GM21526 (cell line): Measurements from ENCODE around the gene DNAJC22.

ENCODE experiments used
- ATAC-seq: cut with Tn5 transposase; IDR thresholded peaks from one replicate; pipeline ENCODE4 v1.9.1; 2021; ENCODE audit warnings: moderate library complexity; ENCODE audit not compliant: unreplicated experiment, low FRiP score

The DNAJC22 gene

DNA sequence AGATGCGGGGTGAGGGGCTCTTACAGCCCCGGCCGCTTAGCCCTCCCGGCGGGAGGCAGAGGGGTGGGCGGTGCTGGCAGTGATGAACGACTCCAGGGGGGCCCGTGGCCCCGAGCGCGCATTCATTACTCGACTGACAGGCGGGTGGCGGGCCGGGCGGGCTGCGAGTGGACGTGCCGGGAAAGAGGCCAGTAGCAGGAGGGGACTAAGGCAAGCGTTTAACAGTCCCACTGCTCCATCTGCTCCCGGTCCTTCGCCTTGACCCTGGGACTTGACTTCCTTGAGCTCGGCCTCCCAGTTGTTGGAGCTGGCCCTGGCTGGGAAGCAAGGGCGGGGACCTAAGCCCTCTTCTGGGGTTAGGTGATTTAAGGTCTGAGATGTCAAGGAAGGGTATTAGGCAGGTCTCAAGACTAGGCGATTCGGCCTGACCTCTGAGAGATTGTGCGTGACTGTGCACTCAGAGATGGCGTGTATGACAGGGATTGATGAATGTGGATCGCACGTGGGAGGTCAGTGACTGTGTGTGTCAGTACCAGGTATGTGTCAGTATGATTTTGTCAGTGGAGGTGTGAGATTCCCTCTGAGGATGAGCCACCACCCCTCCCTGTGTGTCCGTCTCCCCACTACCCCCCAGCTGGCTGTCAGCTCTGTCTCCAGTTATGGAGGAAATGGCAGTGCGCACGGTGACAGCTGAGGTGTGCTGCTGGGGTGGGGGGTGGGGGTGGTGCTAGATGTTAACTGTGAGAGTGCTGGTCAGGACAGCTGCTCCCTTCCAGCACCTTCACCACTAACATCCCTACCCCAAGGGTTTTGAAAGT is 3.6 kb upstream of the DNAJC22 start:
- ATAC-seq: no peak

DNA sequence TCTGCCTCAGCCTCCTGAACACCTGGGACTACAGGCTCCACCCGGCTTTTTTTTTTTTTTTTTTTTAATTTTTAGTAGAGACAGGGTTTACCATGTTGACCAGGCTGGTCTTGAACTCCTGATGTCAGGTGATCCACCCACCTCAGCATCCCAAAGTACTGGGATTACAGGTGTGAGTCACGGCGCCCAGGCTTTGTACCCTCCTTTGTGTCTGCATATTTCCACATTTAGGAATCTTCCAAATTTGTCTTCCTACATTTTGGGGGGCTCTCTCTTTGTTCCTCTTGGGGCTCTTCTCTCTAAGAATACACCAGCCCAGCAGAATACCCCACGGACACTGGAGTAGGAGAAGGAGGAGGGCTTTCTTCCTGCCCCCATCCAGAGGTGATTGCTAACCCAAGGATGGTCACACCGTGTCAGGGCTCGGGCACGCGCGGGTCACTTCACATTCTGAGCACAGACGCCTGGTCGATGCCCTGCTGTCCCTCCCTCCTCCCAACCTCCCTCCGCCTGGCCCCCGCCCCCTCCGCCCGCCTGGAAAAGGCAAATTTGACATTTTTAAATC is 2.1 kb upstream of the DNAJC22 start:
- no peak for ATAC-seq

DNA sequence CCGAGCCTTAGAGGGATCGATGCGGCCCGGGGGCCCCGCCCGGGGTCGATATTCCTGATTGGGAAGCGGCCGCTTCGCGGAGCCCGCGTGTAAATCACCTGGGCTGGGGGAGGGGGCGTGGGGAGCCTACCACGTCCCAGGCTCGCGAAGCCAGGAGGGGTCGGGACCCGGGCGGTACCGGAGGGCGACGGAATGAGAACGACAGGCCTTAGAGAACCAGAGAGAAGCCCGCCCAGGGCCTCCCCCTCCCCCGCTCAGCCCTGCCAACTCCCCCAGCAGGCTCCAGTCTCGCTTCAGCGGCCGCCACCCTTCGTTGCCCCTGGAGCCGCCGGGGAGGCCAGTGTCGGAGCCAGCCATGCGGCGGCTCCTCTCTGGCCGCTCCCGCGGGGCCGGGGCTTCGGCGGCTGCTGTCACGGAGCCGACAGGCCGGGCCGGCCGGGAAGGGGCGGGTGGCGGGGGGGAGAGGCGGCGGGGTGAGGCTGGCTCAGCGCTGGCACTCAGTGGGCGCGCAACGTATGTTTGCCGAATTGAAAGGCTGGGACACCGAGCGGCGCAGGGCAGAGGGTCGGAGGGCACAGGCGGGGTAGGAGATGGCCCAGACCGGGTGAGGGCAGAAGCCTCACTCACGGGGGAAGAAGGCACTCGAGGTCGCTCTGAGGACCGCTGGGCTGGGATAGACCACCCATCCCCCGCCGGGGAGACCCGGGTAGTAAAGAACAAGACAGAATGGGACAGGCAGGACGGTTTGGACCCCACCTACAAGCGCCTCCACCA is 1.4 kb upstream of the DNAJC22 start:
- ATAC-seq: no peak

DNA sequence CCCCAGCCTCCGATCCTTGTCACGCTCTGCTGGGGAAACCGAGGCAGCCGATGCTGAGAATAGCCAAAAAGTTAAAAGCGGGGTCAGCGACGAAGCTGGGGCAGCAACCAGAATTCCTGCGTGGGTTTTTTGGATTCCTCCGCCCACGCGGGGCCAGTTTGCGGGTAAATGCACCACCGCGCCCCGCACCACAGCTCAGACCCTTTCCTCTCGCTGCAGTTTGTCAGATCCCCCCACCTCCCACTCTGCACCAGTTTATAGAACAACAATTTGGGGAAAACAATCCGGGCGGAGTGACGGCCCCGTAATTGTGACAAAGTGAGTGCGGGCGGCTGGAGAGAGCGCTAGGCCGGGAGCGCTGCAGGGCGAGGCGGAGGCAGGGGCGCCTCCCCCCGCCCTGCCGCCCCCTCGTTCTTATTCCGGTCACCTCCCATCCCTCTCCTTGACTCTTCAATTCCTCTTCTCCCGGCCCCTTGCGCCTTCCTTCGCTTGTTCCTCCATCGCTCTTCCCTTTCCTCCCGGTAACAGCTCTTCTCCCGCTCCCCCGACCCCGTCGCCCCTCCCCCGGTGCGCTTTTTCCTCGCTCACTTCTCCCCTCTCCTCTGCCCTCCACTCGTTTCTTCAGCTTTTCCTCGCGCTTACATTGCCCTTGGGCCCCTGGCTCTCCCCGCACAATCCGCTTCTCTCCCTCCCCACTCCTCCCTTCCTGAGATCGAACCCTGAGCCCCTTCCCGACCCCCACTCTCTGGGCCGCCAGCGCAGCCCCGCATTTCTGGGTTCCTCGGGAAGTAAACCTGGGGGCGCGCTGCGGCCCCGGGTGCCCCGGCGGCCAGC is 646 bp upstream of the DNAJC22 start:
- no peak for ATAC-seq

DNA sequence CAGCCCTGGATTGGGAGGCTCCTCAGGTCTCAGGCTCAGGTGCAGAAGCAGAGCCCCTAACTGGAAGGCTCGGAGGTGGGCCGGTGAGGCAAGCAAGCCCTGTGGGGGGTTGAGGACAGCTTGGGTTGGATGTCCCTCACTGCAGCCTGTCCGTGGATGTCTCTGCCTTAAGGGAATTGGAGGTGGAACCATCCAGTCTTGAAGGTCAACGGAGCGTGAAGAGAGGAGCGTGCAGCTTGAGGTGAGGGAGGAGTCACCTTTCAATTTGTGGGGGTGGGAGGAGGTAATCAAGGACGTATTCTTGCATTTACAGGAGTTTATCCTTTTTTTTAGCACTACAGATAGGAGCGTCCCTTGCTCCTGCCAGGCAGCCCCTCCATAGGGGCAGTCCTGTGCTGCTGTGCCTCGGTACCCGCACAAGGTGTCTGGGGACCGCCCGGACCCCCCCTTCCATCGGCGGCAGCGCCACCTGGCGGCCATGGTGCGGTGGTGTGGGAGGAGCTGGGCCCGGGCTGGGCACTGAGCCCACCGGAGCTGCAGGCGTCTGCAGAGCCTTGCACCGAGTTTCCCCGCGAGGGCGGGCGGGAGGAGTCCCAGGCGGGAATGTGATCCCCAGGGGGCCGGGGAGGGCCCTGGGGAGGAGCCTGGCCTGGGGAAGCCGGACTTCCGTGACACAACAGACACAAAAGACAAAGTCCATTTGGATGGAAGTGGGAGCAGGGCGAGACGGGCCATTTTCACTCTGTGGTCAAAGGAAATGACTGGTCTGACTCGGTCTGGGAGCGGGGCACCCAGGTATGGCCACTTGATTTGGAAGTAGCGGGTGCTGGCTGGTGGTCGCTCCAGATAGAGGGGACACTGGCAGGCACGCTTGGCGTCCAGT is 864 bp downstream of the DNAJC22 start:
- no peak for ATAC-seq

DNA sequence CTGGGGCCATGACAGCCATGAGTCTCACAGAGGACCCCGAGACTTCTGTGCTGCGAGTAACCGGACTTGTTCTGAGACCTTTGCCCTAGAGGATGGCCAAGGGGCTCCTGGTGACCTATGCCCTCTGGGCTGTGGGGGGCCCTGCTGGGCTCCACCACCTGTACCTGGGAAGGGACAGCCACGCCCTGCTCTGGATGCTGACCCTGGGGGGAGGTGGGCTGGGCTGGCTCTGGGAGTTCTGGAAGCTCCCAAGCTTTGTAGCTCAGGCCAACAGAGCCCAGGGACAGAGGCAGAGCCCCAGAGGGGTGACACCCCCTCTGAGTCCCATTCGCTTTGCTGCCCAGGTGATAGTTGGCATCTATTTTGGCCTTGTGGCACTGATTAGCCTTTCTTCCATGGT is 2.1 kb downstream of the DNAJC22 start:
- ATAC-seq: no peak

DNA sequence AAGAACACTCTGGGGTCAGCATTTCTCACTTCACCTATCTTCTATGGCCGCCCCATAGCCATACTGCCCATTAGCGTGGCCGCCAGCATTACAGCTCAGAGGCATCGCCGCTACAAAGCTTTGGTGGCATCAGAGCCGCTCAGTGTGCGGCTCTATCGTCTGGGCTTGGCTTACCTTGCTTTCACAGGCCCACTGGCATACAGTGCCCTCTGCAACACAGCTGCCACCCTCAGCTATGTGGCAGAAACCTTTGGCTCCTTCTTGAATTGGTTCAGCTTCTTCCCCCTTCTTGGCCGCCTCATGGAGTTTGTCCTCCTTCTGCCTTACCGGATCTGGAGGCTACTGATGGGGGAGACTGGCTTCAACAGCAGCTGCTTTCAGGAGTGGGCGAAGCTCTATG is 2.6 kb downstream of the DNAJC22 start:
- no peak for ATAC-seq

DNA sequence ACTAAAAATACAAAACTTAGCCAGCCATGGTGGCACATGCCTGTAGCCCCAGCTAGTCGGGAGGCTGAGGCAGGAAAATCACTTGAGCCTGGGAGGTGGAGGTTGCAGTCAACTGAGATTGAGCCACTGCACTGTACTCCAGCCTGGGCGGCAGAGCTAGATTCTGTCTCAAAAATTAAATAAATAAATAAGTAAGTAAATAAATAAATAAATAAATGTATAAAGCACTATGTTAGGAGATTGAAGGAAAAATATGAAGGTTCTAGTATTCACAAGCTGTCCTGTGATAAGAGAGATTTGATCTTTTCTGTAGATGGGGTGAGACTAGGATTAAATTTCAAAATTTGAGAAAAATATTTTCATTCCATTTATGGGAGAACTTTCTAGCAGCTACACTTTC is 5.7 kb downstream of the DNAJC22 start:
- no peak for ATAC-seq

DNA sequence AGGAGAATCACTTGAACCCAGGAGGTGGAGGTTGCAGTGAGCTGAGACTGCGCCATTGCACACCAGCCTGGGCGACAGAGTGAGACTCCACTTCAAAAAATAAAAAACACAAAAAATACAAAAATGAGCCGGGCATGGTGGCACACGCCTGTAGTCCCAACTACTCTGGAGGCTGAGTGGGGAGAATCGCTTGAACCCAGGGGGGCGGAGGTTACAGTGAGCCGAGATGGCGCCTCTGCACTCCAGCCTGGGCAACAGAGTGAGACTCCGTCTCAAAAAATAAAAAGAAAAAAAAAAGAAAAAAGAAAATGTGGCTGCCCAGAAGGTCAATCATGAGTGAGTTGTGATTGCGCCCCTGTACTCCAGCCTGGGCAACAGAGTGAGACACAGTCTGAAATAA is 9.2 kb downstream of the DNAJC22 start:
- ATAC-seq: no peak

DNA sequence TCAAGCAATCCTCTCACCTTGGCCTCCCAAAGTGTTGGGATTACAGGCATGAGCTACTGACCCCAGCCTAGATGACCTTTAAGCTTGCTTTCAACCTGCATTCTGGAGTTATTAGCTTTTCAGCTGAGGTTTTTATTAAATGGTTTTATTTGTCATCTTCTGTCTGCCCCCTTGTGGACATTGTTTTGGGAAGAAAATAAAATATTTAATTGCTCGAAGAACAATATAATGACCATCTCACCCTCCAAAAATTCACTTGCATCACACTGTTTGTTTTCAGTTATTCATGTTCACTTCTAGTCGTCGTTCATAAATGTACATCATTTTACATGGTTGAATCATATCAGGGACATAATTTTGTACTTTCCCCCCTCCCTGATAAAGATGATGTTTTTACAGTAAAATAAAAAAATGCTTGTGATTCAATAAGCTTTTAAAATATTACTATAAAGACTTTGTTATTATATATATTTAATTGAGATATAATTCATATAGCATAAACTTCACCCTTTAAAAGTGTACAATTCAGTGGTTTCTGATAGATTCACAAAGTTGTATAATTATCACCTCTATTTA is 10.5 kb downstream of the DNAJC22 start:
- no peak for ATAC-seq

DNA sequence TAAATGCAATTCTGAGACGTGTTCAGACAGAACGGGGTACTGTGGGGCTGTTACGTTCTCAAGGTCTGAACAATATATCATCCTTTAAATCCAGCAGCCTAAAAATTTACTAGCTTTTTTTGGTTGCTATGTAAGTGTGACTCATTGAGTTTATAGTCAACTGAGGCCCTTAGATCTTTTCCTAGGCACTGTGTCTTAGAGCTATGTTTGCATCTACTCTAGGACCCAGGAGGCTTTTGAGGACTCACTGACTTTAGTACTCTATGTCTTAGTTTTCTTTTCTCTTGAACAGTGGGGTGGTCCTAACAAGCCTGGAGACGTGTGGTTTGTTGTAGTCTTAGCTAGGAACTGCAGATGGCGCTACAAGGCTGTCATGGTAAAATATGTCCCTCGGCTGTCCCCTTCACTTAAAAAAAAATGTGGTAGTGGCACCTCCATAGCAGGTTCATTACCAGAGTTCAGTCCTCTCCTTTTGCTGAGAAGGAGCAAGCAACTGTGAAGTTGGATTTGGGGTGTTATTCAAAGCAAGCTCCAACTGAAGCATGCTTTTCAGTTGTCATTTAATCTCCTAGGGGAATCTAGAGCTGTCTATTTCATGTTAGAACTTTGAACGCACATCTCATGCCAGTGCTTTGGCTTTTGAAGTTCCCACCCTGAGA is 11.9 kb downstream of the DNAJC22 start:
- ATAC-seq: no peak

DNA sequence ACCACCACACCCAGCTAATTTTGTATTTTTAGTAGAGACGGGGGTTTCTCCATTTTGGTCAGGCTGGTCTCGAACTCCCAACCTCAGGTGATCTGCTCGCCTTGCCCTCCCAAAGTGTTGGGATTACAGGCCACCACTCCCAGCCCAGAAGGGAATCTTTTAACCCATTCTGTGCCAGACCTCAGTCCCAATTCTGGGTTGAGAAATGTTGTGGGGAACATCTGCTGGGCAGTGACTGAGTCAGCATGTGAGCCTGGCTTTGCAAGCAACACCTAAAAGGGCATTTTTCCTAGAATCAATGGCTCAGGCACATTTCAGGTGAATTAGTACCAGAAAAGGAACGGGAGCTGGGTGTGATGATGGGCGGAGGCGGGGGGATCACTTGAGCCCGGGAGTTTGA is 13.0 kb downstream of the DNAJC22 start:
- ATAC-seq: no peak

DNA sequence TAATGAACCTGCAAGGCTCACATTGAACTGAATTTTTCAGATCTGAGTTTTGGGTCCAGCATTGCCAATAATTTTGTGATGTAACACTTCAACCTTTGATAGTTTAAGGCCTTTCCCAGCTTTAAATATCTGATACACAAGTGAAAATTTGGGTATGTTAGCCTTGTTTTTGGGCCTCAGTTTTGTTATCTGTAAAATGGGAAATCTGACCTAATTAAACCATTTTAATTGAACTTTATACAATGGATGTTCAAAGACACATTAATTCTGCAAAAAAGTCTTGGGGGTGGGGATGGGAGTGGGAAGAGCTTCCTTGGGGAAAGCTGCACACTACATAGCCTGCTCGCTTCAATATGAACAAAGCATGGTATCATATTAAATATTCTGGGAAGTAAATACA is 15.4 kb downstream of the DNAJC22 start:
- ATAC-seq: no peak

DNA sequence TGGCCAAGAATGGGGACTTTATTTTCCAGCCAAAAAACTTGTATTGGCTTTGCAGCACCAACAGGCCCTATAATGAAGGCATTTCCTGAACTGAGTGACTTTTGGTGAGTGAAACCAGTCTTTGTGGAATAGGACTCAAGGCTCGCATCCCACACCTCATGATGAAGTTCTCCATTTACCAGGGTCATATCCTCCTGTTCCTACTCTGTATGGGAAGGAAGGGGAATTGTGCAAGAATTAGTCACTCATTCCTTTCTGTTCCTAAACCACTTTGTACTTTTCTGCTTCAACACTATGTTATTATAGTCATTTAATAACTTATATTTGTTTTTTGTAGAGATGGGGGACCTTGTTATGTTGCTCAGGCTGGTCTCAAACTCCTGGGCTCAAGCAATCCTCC is 18.3 kb downstream of the DNAJC22 start:
- no peak for ATAC-seq

DNA sequence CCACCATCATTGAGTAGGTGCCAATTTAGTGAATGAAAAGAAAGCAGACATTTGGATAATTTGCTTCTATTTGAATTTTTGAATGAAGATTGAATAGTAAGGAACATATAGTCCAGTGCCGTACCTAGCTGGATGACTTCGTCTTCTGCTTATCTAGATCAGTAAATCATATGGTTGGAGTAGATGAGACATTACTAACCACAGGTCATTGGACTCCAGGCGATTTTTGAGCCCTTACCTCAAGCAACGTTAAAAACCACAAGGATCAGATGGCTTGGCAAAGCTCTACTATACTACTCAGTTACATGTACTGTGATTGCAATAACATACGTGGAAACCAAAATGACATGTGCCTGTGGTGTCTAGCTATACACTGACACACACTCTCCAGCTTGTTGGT is 18.9 kb downstream of the DNAJC22 start:
- ATAC-seq: no peak

DNA sequence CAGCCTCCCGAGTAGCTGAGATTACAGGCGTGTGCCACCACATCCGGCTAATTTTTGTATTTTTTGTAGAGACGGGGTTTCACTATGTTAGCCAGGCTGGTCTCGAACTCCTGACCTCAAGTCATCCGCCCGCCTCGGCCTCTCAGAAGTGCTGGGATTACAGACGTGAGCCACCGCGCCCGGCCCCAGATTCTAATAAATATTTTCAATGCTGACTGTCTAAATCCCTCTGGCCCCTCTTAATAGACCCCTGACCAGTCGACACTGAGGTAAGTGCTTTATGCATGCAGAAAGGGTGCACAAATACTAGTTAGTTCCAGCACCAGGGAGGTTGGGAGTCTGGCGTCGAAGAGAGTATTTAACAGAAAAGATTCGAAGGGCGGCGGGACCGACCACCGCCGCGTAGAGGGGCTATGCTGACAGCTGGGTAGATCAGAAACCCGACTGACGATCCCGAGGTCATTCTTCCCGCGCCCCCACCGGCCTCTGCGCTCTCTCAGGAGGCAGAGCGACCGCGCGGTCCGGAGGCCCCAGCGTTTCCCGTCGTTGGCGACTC is 19.5 kb downstream of the DNAJC22 start:
- ATAC-seq: peak; percentile 4

DNA sequence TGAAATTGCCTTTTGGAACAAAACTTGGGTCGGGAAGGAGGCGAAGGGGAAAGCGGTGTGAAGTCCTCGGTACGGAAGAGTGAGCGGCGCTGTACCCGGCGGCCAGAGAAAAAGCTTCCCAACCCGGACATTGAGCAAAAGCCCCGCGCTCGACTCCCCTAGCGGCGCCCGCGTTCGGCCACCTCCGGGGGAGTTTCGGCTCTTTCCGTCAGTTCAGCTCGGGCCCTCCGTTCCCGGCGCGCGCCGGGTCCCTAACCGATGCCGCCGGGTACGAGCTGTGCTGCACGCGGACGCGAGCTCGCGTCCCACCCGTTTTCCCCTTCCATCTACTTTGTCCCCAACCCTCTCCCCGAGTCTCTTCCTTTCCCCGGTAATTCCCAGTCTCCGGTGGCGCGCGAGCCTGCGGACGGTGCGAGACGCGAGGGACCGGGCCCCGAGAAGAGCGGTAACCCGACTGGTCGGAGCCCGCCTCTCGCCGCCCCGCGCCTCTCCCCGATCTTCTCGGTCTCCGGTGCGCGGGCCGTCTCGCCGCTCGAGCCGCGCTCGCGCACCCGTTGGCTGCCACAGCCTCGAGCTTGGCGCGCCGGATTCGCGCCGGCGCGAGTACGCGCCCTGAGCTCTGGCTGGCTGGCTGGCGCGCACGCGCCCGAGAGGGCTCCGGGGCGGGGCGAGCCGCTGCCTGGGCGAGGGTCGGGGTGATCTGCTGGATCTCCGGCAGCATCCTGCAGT is 20.1 kb downstream of the DNAJC22 start:
- ATAC-seq: peak; percentile 51
